ENCODE data around the gene MAMDC2.
"Not testable (repeated sequence)": the region's sequence is repeated elsewhere in the genome, so short reads cannot be mapped to it uniquely, and the experiment has no call there.

Gene MAMDC2

GRCh38 chr9:70038171-70038621, 5.5 kb upstream of the MAMDC2 start:
- DNase-seq = not testable (repeated sequence)

- DNase-seq = no peak
These were observed 3.2 kb upstream of the MAMDC2 start for GRCh38 chr9:70040376-70040903.

GRCh38 chr9:70042461-70043215, 1.0 kb upstream of the MAMDC2 start:
- no peak for DNase-seq

GRCh38 chr9:70043285-70043684, 363 bp upstream of the MAMDC2 start:
- DNase-seq = no peak

GRCh38 chr9:70044490-70045307, 1.1 kb downstream of the MAMDC2 start:
- DNase-seq = no peak

- no peak for DNase-seq
These were observed 1.8 kb downstream of the MAMDC2 start for GRCh38 chr9:70045452-70045851.

- no peak for DNase-seq
These were observed 2.8 kb downstream of the MAMDC2 start for GRCh38 chr9:70046274-70047070.

GRCh38 chr9:70049236-70049635, 5.6 kb downstream of the MAMDC2 start:
- DNase-seq = peak; percentile 60

- no peak for DNase-seq
These were observed 6.1 kb downstream of the MAMDC2 start for GRCh38 chr9:70049672-70050271.

- no peak for DNase-seq
These were observed 9.1 kb downstream of the MAMDC2 start for GRCh38 chr9:70052768-70053167.

- peak; percentile 44 for DNase-seq
These were observed 10.2 kb downstream of the MAMDC2 start for GRCh38 chr9:70053864-70054263.

- DNase-seq = no peak
These were observed 10.9 kb downstream of the MAMDC2 start for GRCh38 chr9:70054521-70054920.

GRCh38 chr9:70055406-70056210, 12.0 kb downstream of the MAMDC2 start:
- no peak for DNase-seq

- no peak for DNase-seq
These were observed 12.7 kb downstream of the MAMDC2 start for GRCh38 chr9:70056211-70056944.

- no peak for DNase-seq
These were observed 15.0 kb downstream of the MAMDC2 start for GRCh38 chr9:70058569-70059116.

GRCh38 chr9:70060148-70060882, 16.7 kb downstream of the MAMDC2 start:
- no peak for DNase-seq

GRCh38 chr9:70060883-70061507, 17.3 kb downstream of the MAMDC2 start:
- DNase-seq = no peak

- DNase-seq = no peak
These were observed 18.1 kb downstream of the MAMDC2 start for GRCh38 chr9:70061776-70062175.

- DNase-seq = no peak
These were observed 20.8 kb downstream of the MAMDC2 start for GRCh38 chr9:70064496-70064895.
